ENCODE results near the gene CPAMD8.

GRCh38 chr19:16952046-16952445, 74.6 kb downstream of the CPAMD8 start:
- TF ChIP-seq CTCF (IDR thresholded peaks at IDR 0.05), result no peak
- TF ChIP-seq POLR2A (IDR thresholded peaks at IDR 0.05), result no peak

All from adrenal gland (tissue), 5 donors.